Smooth muscle cell (in vitro differentiated cells): ENCODE results near the gene HOXC11. TPM values are rescaled to one million over a fixed set of nuclear protein-coding genes. Genes with fewer than 3 reads are reported as not detected.

ENCODE experiments used
- DNase-seq: peaks from one replicate; lab custom pipeline; 2025; ENCODE audit not compliant: unreplicated experiment; lab: John Stamatoyannopoulos, UW
- H2AFZ ChIP-seq: fragments of 200-600 bp; sonication (generic); 2 replicates; pipeline ENCODE4 v1.6.0; 2016; ENCODE audit warnings: antibody characterized with exemption, low read depth, mild to moderate bottlenecking
- H3F3A ChIP-seq: fragments of 200-600 bp; sonication (generic); 2 replicates; pipeline ENCODE4 v1.6.0; 2017; ENCODE audit warnings: antibody characterized with exemption, low read depth
- H3K27ac ChIP-seq: fragments of 200-600 bp; sonication (generic); 2 replicates; pipeline ENCODE4 v1.5.1; 2016; ENCODE audit warnings: low read depth, mild to moderate bottlenecking
- H3K27me3 ChIP-seq: fragments of 200-600 bp; sonication (generic); 2 replicates; pipeline ENCODE4 v1.6.1; 2016; ENCODE audit warnings: low read depth, mild to moderate bottlenecking
- H3K36me3 ChIP-seq: fragments of 200-600 bp; sonication (generic); 2 replicates; pipeline ENCODE4 v1.5.1; 2016; ENCODE audit warnings: low read depth
- H3K4me1 ChIP-seq: fragments of 200-600 bp; sonication (generic); 2 replicates; pipeline ENCODE4 v1.5.1; 2016; ENCODE audit warnings: low read depth
- H3K4me2 ChIP-seq: fragments of 200-600 bp; sonication (generic); 2 replicates; pipeline ENCODE4 v1.6.0; 2016; ENCODE audit warnings: mild to moderate bottlenecking
- H3K4me3 ChIP-seq: fragments of 200-600 bp; sonication (generic); 2 replicates; pipeline ENCODE4 v1.5.1; 2016; ENCODE audit warnings: mild to moderate bottlenecking
- H3K79me2 ChIP-seq: fragments of 200-600 bp; sonication (generic); 2 replicates; pipeline ENCODE4 v1.6.0; 2016; ENCODE audit warnings: low read depth, mild to moderate bottlenecking
- H3K9ac ChIP-seq: fragments of 200-600 bp; sonication (generic); 2 replicates; pipeline ENCODE4 v1.6.0; 2016; ENCODE audit warnings: low read depth
- H3K9me3 ChIP-seq: fragments of 200-600 bp; sonication (generic); replicated peaks from 2 replicates; pipeline ENCODE4 v1.5.1; 2016; ENCODE audit warnings: low read depth
- H4K20me1 ChIP-seq: fragments of 200-600 bp; sonication (generic); 2 replicates; pipeline ENCODE4 v1.6.0; 2016; ENCODE audit warnings: low read depth
- WGBS: methylation state at CpG from one replicate; pipeline ENCODE4 v1.1.7; 2016; ENCODE audit warnings: low lambda C conversion rate; 5-methylcytosine and 5-hydroxymethylcytosine counted together
- polyA plus RNA-seq: library from polyadenylated mRNA; unstranded; fragments of >200 nt; fragmentation: Nextera tagmentation; extraction: Ambion mirVana; gene quantifications from 2 replicates; pipeline ENCODE4 v1.2.1, GENCODE V29; 2016
- total RNA-seq: library from RNA; depleted of rRNA; stranded (reverse); fragments of >200 nt; gene quantifications from 2 replicates; pipeline ENCODE4 v1.2.3, GENCODE V29; 2014
- TF ChIP-seq, protein P1 (sequence below): fragments of 200-600 bp; sonication (generic); IDR thresholded peaks from 2 replicates; pipeline ENCODE4 v1.5.1; 2017; ENCODE audit warnings: borderline replicate concordance, mild to moderate bottlenecking, antibody characterized with exemption; ENCODE audit not compliant: insufficient read depth, poor library complexity, severe bottlenecking

The HOXC11 gene
- total and polyA plus RNA-seq, 2 experiments from 2014 or later, result 0.23 to 0.27 TPM

DNA sequence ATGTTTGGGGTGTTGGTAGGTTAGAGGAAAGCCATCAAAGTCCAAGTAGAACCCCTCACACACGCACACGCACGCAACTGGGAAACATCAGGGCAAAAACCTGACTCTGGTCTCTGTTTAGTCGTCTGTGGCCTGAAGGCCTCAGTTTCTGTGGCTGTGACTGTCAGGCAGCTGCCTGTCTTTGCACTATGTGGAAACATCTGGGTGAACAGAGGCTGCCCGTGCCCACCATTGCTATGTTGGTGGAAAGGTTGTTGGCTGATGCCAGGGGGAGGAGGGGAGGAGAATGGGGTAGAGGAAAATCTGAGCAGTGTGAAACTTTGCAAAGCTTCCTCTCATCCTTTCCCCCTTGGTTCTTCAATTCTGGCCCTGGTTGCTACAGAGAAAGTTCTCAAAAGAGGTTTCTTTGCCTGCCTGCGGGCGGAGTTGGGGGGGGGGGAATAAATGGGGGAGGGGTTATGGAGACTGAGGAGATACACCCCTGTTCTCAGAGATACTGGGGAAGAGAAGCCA lies 19.5 kb downstream of the HOXC11 start:
- DNase-seq, result no peak
- no peak overlapping the region for H3K4me2 ChIP-seq
- H3K27ac ChIP-seq, result no peak overlapping the region
- H3K79me2 ChIP-seq, result no peaks in the 10 kb centered on the region
- H3K4me3 ChIP-seq, result no peak overlapping the region
- H3K36me3 ChIP-seq, result no peaks in the 10 kb centered on the region
- 50% methylated on average over 7 of the region's 7 CpGs for WGBS
- no peak overlapping the region for H2AFZ ChIP-seq
- no peak overlapping the region for H3K9ac ChIP-seq
- H3F3A ChIP-seq, result no peaks in the 10 kb centered on the region
- H4K20me1 ChIP-seq, result no peaks in the 10 kb centered on the region
- TF ChIP-seq, protein P1, sequence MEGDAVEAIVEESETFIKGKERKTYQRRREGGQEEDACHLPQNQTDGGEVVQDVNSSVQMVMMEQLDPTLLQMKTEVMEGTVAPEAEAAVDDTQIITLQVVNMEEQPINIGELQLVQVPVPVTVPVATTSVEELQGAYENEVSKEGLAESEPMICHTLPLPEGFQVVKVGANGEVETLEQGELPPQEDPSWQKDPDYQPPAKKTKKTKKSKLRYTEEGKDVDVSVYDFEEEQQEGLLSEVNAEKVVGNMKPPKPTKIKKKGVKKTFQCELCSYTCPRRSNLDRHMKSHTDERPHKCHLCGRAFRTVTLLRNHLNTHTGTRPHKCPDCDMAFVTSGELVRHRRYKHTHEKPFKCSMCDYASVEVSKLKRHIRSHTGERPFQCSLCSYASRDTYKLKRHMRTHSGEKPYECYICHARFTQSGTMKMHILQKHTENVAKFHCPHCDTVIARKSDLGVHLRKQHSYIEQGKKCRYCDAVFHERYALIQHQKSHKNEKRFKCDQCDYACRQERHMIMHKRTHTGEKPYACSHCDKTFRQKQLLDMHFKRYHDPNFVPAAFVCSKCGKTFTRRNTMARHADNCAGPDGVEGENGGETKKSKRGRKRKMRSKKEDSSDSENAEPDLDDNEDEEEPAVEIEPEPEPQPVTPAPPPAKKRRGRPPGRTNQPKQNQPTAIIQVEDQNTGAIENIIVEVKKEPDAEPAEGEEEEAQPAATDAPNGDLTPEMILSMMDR, result no peak
- no peaks in the 10 kb centered on the region for H3K9me3 ChIP-seq
- peaks cover 100% of the 10 kb centered on the region for H3K27me3 ChIP-seq
- no peaks in the 10 kb centered on the region for H3K4me1 ChIP-seq

DNA sequence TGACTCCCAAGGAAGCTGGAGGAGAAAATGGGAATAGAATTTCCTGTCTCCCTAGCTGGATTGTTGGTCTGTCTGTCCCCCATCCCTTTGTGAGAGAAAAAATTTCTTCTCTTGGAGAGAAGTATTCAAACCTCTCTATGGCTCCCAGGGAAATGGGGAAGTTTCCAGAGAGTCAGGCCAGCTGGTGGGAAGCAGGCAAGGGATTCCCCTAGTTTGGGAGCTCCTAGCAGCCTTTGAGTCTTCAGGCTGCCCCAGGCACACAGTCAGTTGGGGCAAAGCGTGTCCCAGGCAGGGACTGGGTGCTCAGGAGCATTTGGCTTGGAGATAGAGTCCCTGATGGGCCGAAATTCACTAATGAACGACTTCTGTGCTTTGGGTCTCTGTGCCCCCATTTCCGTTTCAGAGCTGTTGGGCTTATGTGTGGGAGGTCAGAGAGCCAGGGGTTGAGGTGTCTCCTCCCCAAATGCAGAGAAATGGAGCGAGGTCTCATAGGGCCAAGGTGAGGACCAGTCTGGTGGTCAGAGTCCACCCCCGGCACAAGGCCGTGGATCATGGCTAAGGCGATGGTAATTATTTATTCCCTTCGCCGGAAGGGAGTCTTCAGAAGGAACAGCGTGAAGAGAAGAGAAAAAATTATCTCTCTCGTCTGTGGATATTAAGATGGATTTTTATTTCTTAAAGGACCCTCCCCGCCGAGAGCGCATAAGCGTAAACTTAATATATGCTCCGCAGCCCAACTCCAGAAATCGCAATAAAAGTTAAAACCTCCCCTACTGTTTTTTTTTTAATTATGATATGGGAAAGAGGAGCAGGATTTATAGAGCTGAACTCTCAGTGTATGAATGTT lies 20.5 kb downstream of the HOXC11 start:
- Histone ChIP-seq H3K4me3 (no peak overlapping the region), H3K9me3 (no peaks in the 10 kb centered on the region), H3K9ac (no peak overlapping the region), H3K27me3 (peaks cover 100% of the 10 kb centered on the region), H3K4me2 (no peak overlapping the region), H4K20me1 (no peaks in the 10 kb centered on the region), H3K79me2 (no peaks in the 10 kb centered on the region), H3F3A (no peaks in the 10 kb centered on the region), H2AFZ (no peak overlapping the region), H3K27ac (no peak overlapping the region), H3K36me3 (no peaks in the 10 kb centered on the region), H3K4me1 (no peaks in the 10 kb centered on the region)
- TF ChIP-seq, protein P1, result no peak
- WGBS, result 48% methylated on average over 18 of the region's 18 CpGs
- no peak for DNase-seq

- TF ChIP-seq, protein P1, result no peak
- 13% methylated on average over 16 of the region's 19 CpGs for WGBS
- H3K79me2 ChIP-seq, result no peaks in the 10 kb centered on the region
- H2AFZ ChIP-seq, result no peak overlapping the region
- H3K9me3 ChIP-seq, result no peaks in the 10 kb centered on the region
- no peak for DNase-seq
- no peak overlapping the region for H3K9ac ChIP-seq
- peak overlapping the region; percentile 89 for H3K4me2 ChIP-seq
- no peaks in the 10 kb centered on the region for H4K20me1 ChIP-seq
- H3F3A ChIP-seq, result no peaks in the 10 kb centered on the region
- H3K27ac ChIP-seq, result no peak overlapping the region
- peaks cover 100% of the 10 kb centered on the region for H3K27me3 ChIP-seq
- no peaks in the 10 kb centered on the region for H3K4me1 ChIP-seq
- no peaks in the 10 kb centered on the region for H3K36me3 ChIP-seq
- H3K4me3 ChIP-seq, result no peak overlapping the region
Observed at GRCh38 chr12:53994009-53994263, 21.0 kb downstream of the HOXC11 start.
